Measurements from ENCODE around the gene MAPK10.

The MAPK10 gene

GRCh38 chr4:86307432-86307831 lies 52.4 kb downstream of the MAPK10 start:
- no peak overlapping the region for H3K4me3 ChIP-seq (ENCODE audit: low read depth, low read length)
- no peak for DNase-seq (ENCODE audit: low read depth)
- no peak for TF ChIP-seq CTCF (IDR thresholded peaks at IDR 0.05; ENCODE audit: control insufficient read depth, extremely low read depth, insufficient read depth)

GRCh38 chr4:86306816-86307215 lies 53.0 kb downstream of the MAPK10 start:
- TF ChIP-seq CTCF (IDR thresholded peaks at IDR 0.05; ENCODE audit: control insufficient read depth, extremely low read depth, insufficient read depth) = no peak
- no peak for DNase-seq (ENCODE audit: low read depth)
- no peak overlapping the region for H3K4me3 ChIP-seq (ENCODE audit: low read depth, low read length)

GRCh38 chr4:86302830-86303229 lies 57.0 kb downstream of the MAPK10 start:
- no peak for TF ChIP-seq CTCF (IDR thresholded peaks at IDR 0.05; ENCODE audit: control insufficient read depth, extremely low read depth, insufficient read depth)
- H3K4me3 ChIP-seq (ENCODE audit: low read depth, low read length) = no peak overlapping the region
- no peak for DNase-seq (ENCODE audit: low read depth)

GRCh38 chr4:86302251-86302650 lies 57.6 kb downstream of the MAPK10 start:
- DNase-seq (ENCODE audit: low read depth) = peak; percentile 10
- H3K4me3 ChIP-seq (ENCODE audit: low read depth, low read length) = no peak overlapping the region
- no peak for TF ChIP-seq CTCF (IDR thresholded peaks at IDR 0.05; ENCODE audit: control insufficient read depth, extremely low read depth, insufficient read depth)

- TF ChIP-seq CTCF (IDR thresholded peaks at IDR 0.05; ENCODE audit: control insufficient read depth, extremely low read depth, insufficient read depth) = no peak
Measured at GRCh38 chr4:86300516-86300915, 59.3 kb downstream of the MAPK10 start.

GRCh38 chr4:86296865-86297264 lies 63.0 kb downstream of the MAPK10 start:
- no peak overlapping the region for H3K4me3 ChIP-seq (ENCODE audit: low read depth, low read length)
- no peak for DNase-seq (ENCODE audit: low read depth)
- TF ChIP-seq CTCF (IDR thresholded peaks at IDR 0.05; ENCODE audit: control insufficient read depth, extremely low read depth, insufficient read depth) = no peak

More at GRCh38 chr4:86300516-86300915, 59.3 kb downstream of the MAPK10 start:
- H3K4me3 ChIP-seq (ENCODE audit: low read depth, low read length) = no peak overlapping the region
- no peak for DNase-seq (ENCODE audit: low read depth)

GRCh38 chr4:86294883-86295282 lies 65.0 kb downstream of the MAPK10 start:
- no peak for DNase-seq (ENCODE audit: low read depth)
- H3K4me3 ChIP-seq (ENCODE audit: low read depth, low read length) = no peak overlapping the region
- no peak for TF ChIP-seq CTCF (IDR thresholded peaks at IDR 0.05; ENCODE audit: control insufficient read depth, extremely low read depth, insufficient read depth)

All from LNCaP clone FGC (cell line).